Measurements from ENCODE around the gene DCLRE1C. TPM values are rescaled to one million over a fixed set of nuclear protein-coding genes. Genes with fewer than 3 reads are reported as not detected.

DCLRE1C gene
- total and polyA plus RNA-seq, 9 of the 15 experiments (the other 6 are each of a cell fraction or from before 2014, with no cell fraction given) = 8.8 to 22.2 (median 13.9) TPM

GRCh38 chr10:14860791-14861190 lies 93.1 kb downstream of the DCLRE1C start:
- H3K4me2 ChIP-seq (ENCODE audit: insufficient read depth, low read length) = no peak overlapping the region
- no peak overlapping the region for H3K4me3 ChIP-seq
- H3K9me1 ChIP-seq (ENCODE audit: control insufficient read depth, insufficient read depth, low read length) = no peaks in the 10 kb centered on the region
- in situ Hi-C loops (cut with MboI) (no loop called here), intact Hi-C loops (cut with micrococcal nuclease) (no loop called here)
- H3K9ac ChIP-seq (ENCODE audit: insufficient read depth in 1 of 2, low read depth in 2 of 2, low read length in 2 of 2) = peak overlapping the region in 1 of 2 experiments; percentile 60; a peak in 1 of 4 replicates
- H3K27ac ChIP-seq (ENCODE audit: extremely low read depth, low read depth, low read length) = no peak overlapping the region
- CTCF ChIA-PET (ENCODE audit: low intra/inter-chr PET ratio) = no interaction called here
- DNase-seq (ENCODE audit: extremely low read depth in 1 of 4, low spot score in 3 of 4) (no peak), FAIRE-seq (no peak), ATAC-seq (no peak)
- H3K79me2 ChIP-seq (ENCODE audit: control insufficient read depth, insufficient read depth, low read length) = no peaks in the 10 kb centered on the region
- no peaks in the 10 kb centered on the region for H3K9me3 ChIP-seq (replicated peaks; ENCODE audit: control insufficient read depth, insufficient read depth, low read depth, low read length)
- POLR2A ChIA-PET = interaction anchor here (0.6 to 1.7 kb wide), 4 partner anchors 13 to 95 kb away, joined by 3 to 6 read pairs (median 4); no protein-coding TSS in a partner anchor
- TF ChIP-seq E2F3 (CRISPR knock-in tag; IDR thresholded peaks at IDR 0.05) (no peak), MBD2 (IDR thresholded peaks at IDR 0.05; ENCODE audit: borderline replicate concordance, low read depth) (no peak), RERE (CRISPR knock-in tag; IDR thresholded peaks at IDR 0.05; ENCODE audit: borderline replicate concordance) (no peak), RAD51 (IDR thresholded peaks at IDR 0.05; ENCODE audit: borderline replicate concordance, low read depth) (no peak), HNRNPUL1 (IDR thresholded peaks at IDR 0.05; ENCODE audit: low read length) (no peak), MYNN (IDR thresholded peaks at IDR 0.05) (no peak), MYNN (CRISPR knock-in tag; IDR thresholded peaks at IDR 0.05) (no peak), STAT5B (CRISPR knock-in tag; IDR thresholded peaks at IDR 0.05) (no peak), ZNF609 (CRISPR knock-in tag; IDR thresholded peaks at IDR 0.05; ENCODE audit: borderline replicate concordance) (no peak), POLR2A (conservative IDR thresholded peaks at IDR 0.05) (no peak)
- BruUV-seq (replicated peaks) = no TSS peak
- no peaks in the 10 kb centered on the region; the same call in 1 of the 2 replicates for H4K20me1 ChIP-seq (replicated peaks; ENCODE audit: control insufficient read depth, insufficient read depth, low read length)
- H3K27me3 ChIP-seq (ENCODE audit: control insufficient read depth in 2 of 2, insufficient read depth in 2 of 2, low read length in 2 of 2) = no peaks in the 10 kb centered on the region
- WGBS (ENCODE audit: insufficient coverage, low coverage, missing lambda C conversion rate) = 100% methylated on average over 1 of the region's 1 CpG
- H3K4me1 ChIP-seq (replicated peaks in 1 of 2; ENCODE audit: control insufficient read depth in 2 of 2, insufficient read depth in 2 of 2, low read length in 2 of 2) = no peaks in the 10 kb centered on the region
- H2AFZ ChIP-seq (ENCODE audit: low read depth, low read length) = no peak overlapping the region
- peaks cover 47% of the 10 kb centered on the region; the same call in 2 of the 3 replicates for H3K36me3 ChIP-seq (ENCODE audit: control insufficient read depth, insufficient read depth, low read length)
